Measurements from ENCODE around the gene FILIP1L.

The FILIP1L gene

GRCh38 chr3:99825004-99825640 lies 289.2 kb downstream of the FILIP1L start:
- DNase-seq = no peak

GRCh38 chr3:99823723-99824711 lies 290.3 kb downstream of the FILIP1L start:
- DNase-seq = no peak

- no peak for DNase-seq
These were observed 295.5 kb downstream of the FILIP1L start for GRCh38 chr3:99818818-99819217.

- DNase-seq = peak; percentile 86
These were observed 296.7 kb downstream of the FILIP1L start, which contains the start of gene CMSS1 for GRCh38 chr3:99817437-99818240. Gene CMSS1 (plus strand): TSS chr3:99817862.

GRCh38 chr3:99817047-99817436 lies 297.3 kb downstream of the FILIP1L start:
- no peak for DNase-seq

GRCh38 chr3:99810403-99810802 lies 303.9 kb downstream of the FILIP1L start:
- no peak for DNase-seq

GRCh38 chr3:99809565-99809964 lies 304.7 kb downstream of the FILIP1L start:
- DNase-seq = no peak

- peak; percentile 5 for DNase-seq
These were observed 306.0 kb downstream of the FILIP1L start for GRCh38 chr3:99808163-99808794.

GRCh38 chr3:99805160-99805559 lies 309.1 kb downstream of the FILIP1L start:
- no peak for DNase-seq

GRCh38 chr3:99803297-99803696 lies 311.0 kb downstream of the FILIP1L start:
- no peak for DNase-seq

- DNase-seq = no peak
These were observed 314.9 kb downstream of the FILIP1L start for GRCh38 chr3:99799422-99799821.

GRCh38 chr3:99795573-99795972 lies 318.7 kb downstream of the FILIP1L start:
- DNase-seq = no peak

- no peak for DNase-seq
These were observed 319.8 kb downstream of the FILIP1L start for GRCh38 chr3:99794485-99794884.

- no peak for DNase-seq
These were observed 325.1 kb downstream of the FILIP1L start for GRCh38 chr3:99789011-99789721.
